HCT116 (cell line): ENCODE results near the gene ANTXR2.

ENCODE experiments used
- CTCF ChIP-seq, 3 experiments: fragments of 200-600 bp in 1 of 3; sonication (generic) in 1 of 3; IDR thresholded peaks in 2 of 3; conservative IDR thresholded peaks in 1 of 3; 2 replicates each; pipeline ENCODE4 v1.5.1; 2012 to 2017; ENCODE audit warnings: low read depth in 2 of 3, low read length in 2 of 3, antibody characterized with exemption in 1 of 3, borderline replicate concordance in 1 of 3, control low read depth in 1 of 3, mild to moderate bottlenecking in 1 of 3, mixed read lengths in 1 of 3, mixed run types in 1 of 3, moderate library complexity in 1 of 3; ENCODE audit not compliant: insufficient read depth in 1 of 3
- EZH2phosphoT487 ChIP-seq: fragments of 200-600 bp; IDR thresholded peaks from 2 replicates; pipeline ENCODE4 v1.6.1; 2018; ENCODE audit warnings: antibody characterized with exemption, borderline replicate concordance
- MAX ChIP-seq: IDR thresholded peaks from 2 replicates; pipeline ENCODE4 v1.6.1; 2012
- POLR2A ChIP-seq: IDR thresholded peaks from 2 replicates; pipeline ENCODE4 v1.7.0; 2011; ENCODE audit warnings: borderline replicate concordance; ENCODE audit not compliant: insufficient read depth, insufficient read length; ENCODE audit errors: extremely low read depth
- POLR2AphosphoS5 ChIP-seq: IDR thresholded peaks from 2 replicates; pipeline ENCODE4 v1.6.1; 2011; ENCODE audit warnings: mild to moderate bottlenecking, low read depth, low read length, moderate library complexity
- RAD21 ChIP-seq: IDR thresholded peaks from 2 replicates; pipeline ENCODE4 v1.6.1; 2012; ENCODE audit warnings: low read depth, mild to moderate bottlenecking
- SIN3A ChIP-seq: IDR thresholded peaks from 2 replicates; pipeline ENCODE4 v1.6.1; 2012; ENCODE audit warnings: low read depth
- YY1 ChIP-seq: IDR thresholded peaks from 2 replicates; pipeline ENCODE4 v1.6.1; 2011; ENCODE audit warnings: low read length, low read depth, moderate library complexity, mild to moderate bottlenecking; ENCODE audit not compliant: insufficient replicate concordance; ENCODE audit errors: extremely low read depth
- ZFX ChIP-seq: fragments of 450-650 bp; IDR thresholded peaks from 2 replicates; pipeline ENCODE4 v1.6.1; 2017

- TF ChIP-seq CTCF (IDR thresholded peaks at IDR 0.05 in 2 of 3, conservative IDR thresholded peaks at IDR 0.05 in 1 of 3; ENCODE audit: borderline replicate concordance in 1 of 3, insufficient read depth in 1 of 3, low read depth in 2 of 3, low read length in 2 of 3) (no peak), ZFX (no peak), YY1 (no peak), SIN3A (no peak), EZH2phosphoT487 (no peak), POLR2A (no peak), POLR2AphosphoS5 (no peak), RAD21 (no peak), MAX (no peak)
These were observed 55.7 kb downstream of the ANTXR2 start for GRCh38 chr4:80017125-80017854.
